HFFc6 (cell line): Measurements from ENCODE around the gene FMNL3. TPM values are rescaled to one million over a fixed set of nuclear protein-coding genes. Genes with fewer than 3 reads are reported as not detected.

Experiments
- DNase-seq: peaks from one replicate; pipeline ENCODE4 v3.0.0-alpha.2; 2018
- H3K27ac Mint-ChIP-seq: 2 replicates; pipeline ENCODE4 v1.8.0; 2020; ENCODE audit warnings: mild to moderate bottlenecking, mixed read lengths
- H3K27me3 Mint-ChIP-seq: 2 replicates; pipeline ENCODE4 v1.8.0; 2021; ENCODE audit warnings: mild to moderate bottlenecking, moderate library complexity, mixed read lengths; ENCODE audit not compliant: insufficient read depth
- H3K36me3 Mint-ChIP-seq: 2 replicates; pipeline ENCODE4 v1.8.0; 2021; ENCODE audit warnings: low read depth, mixed read lengths
- H3K4me1 Mint-ChIP-seq: 2 replicates; pipeline ENCODE4 v1.8.0; 2020; ENCODE audit warnings: low read depth, mixed read lengths
- H3K4me3 Mint-ChIP-seq: 2 replicates; pipeline ENCODE4 v1.8.0; 2020; ENCODE audit warnings: mild to moderate bottlenecking, moderate library complexity, mixed read lengths
- H3K9me3 Mint-ChIP-seq: 2 replicates; pipeline ENCODE4 v1.8.0; 2020; ENCODE audit warnings: mild to moderate bottlenecking, mixed read lengths
- total RNA-seq, 6 experiments: library from RNA; stranded (reverse); fragmentation: NEBNext Ultra II Directional; extraction: Animal tissue kit (Norgen Biotek cat#: 25700); gene quantifications; 2 replicates in 1 of 6; 3 replicates in 5 of 6; pipeline ENCODE4 v1.2.3, GENCODE V29; 2021
- TF ChIP-seq, protein P1 (sequence below): fragments of 200-600 bp; sonication (generic); IDR thresholded peaks from 2 replicates; pipeline ENCODE4 v1.5.0; 2021; ENCODE audit warnings: antibody characterized with exemption, mild to moderate bottlenecking

Gene FMNL3
- total RNA-seq, 6 experiments from 2014 or later = 15.8 to 21.8 (median 19.5) TPM

DNA sequence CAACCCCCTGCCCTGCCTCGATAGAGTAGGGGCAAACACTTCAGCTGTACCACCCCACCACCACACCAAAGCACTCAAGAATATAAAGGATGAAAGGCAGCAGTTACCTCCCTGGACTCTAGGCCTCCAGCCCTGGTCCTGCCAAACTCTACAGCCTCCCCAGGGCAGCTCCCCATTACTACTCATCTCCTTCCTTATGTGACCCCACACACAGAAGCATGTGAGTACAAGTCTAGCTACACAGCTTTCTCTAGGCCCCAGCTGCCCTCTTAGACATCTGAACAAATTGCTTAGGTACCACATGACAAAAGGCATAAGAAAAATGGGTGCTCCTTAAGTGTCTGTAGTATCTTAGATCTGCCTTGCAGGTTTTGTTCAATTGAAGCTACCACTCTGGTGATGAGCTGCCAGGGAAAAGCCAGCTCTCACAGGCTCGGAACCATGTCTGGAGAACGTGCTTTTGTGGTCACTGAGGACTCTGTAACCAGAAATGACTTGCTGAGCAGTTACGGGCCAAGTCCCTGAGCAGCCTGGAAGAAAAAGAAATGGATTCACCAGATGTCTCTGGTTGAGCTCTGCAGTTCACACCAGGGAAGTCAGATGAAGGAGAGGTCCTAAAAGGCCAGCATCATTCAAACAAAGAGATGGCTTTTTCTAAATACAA, 32.8 kb downstream of the FMNL3 start:
- no peaks in the 10 kb centered on the region; the same call in 1 of the 2 replicates for H3K27me3 Mint-ChIP-seq
- peak overlapping the region; percentile 90 for H3K27ac Mint-ChIP-seq
- H3K4me1 Mint-ChIP-seq = peaks cover 71% of the 10 kb centered on the region
- DNase-seq = peak; percentile 12
- H3K36me3 Mint-ChIP-seq = no peaks in the 10 kb centered on the region
- no peaks in the 10 kb centered on the region for H3K9me3 Mint-ChIP-seq
- peak overlapping the region; percentile 75 for H3K4me3 Mint-ChIP-seq
- TF ChIP-seq, protein P1, sequence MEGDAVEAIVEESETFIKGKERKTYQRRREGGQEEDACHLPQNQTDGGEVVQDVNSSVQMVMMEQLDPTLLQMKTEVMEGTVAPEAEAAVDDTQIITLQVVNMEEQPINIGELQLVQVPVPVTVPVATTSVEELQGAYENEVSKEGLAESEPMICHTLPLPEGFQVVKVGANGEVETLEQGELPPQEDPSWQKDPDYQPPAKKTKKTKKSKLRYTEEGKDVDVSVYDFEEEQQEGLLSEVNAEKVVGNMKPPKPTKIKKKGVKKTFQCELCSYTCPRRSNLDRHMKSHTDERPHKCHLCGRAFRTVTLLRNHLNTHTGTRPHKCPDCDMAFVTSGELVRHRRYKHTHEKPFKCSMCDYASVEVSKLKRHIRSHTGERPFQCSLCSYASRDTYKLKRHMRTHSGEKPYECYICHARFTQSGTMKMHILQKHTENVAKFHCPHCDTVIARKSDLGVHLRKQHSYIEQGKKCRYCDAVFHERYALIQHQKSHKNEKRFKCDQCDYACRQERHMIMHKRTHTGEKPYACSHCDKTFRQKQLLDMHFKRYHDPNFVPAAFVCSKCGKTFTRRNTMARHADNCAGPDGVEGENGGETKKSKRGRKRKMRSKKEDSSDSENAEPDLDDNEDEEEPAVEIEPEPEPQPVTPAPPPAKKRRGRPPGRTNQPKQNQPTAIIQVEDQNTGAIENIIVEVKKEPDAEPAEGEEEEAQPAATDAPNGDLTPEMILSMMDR = no peak

GRCh38 chr12:49673446-49674317, 33.5 kb downstream of the FMNL3 start:
- no peaks in the 10 kb centered on the region for H3K36me3 Mint-ChIP-seq
- peak overlapping the region; percentile 75 for H3K4me3 Mint-ChIP-seq
- TF ChIP-seq, protein P1 = peak; percentile 60
- no peaks in the 10 kb centered on the region for H3K9me3 Mint-ChIP-seq
- peaks cover 63% of the 10 kb centered on the region for H3K4me1 Mint-ChIP-seq
- H3K27ac Mint-ChIP-seq = peak overlapping the region; percentile 90
- DNase-seq = peak; percentile 90
- no peaks in the 10 kb centered on the region; the same call in 1 of the 2 replicates for H3K27me3 Mint-ChIP-seq

DNA sequence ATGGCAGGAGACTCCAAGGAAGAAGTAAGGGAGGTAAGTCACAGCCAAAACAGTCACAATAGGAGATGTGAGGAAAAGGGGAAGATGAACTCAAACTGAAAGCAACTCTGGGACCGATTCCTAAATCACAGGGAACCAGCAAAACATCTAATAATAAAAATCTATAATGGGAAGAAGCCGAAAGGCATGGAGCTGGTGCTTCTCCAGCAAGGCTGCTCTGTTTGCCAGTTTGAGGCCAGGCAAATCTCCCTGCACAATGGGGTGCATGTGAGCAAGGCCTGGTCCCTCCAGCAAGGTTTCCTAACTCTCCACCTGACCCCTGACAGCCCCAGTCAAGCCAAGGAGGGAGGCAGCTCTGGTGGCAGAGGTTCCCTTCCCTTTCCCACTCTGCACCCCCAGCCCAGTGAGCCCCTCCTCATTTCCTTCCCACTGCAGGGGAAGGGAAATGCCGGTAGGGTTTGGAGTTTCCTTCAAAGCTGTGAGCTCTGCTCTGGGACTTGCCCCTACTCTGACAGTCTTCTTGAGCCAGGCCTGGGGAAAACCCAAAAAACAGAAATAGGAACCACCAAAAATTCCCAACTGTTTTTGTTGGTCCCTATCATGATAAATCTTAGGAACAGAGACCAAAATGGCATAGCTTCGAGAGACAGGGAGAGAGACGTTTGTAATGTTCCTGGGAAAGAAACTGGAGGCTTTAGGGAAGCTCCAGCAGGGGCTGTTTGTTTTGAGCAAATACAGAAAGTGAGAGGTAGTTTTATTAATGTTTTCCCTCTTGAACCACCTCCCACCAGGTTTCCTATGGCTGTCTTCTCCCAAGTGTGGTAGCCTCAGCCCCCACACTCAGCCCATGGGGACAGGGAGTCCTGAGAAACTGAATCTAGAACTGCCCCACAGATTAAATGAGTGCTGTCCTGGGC, 34.6 kb downstream of the FMNL3 start:
- DNase-seq = no peak
- no peaks in the 10 kb centered on the region for H3K36me3 Mint-ChIP-seq
- peak overlapping the region; percentile 75; the same call in 1 of the 2 replicates for H3K4me3 Mint-ChIP-seq
- peaks cover 70% of the 10 kb centered on the region for H3K4me1 Mint-ChIP-seq
- TF ChIP-seq, protein P1 = no peak
- H3K27me3 Mint-ChIP-seq = peaks cover 2% of the 10 kb centered on the region; the same call in 1 of the 2 replicates
- H3K27ac Mint-ChIP-seq = peak overlapping the region; percentile 90
- H3K9me3 Mint-ChIP-seq = no peaks in the 10 kb centered on the region

DNA sequence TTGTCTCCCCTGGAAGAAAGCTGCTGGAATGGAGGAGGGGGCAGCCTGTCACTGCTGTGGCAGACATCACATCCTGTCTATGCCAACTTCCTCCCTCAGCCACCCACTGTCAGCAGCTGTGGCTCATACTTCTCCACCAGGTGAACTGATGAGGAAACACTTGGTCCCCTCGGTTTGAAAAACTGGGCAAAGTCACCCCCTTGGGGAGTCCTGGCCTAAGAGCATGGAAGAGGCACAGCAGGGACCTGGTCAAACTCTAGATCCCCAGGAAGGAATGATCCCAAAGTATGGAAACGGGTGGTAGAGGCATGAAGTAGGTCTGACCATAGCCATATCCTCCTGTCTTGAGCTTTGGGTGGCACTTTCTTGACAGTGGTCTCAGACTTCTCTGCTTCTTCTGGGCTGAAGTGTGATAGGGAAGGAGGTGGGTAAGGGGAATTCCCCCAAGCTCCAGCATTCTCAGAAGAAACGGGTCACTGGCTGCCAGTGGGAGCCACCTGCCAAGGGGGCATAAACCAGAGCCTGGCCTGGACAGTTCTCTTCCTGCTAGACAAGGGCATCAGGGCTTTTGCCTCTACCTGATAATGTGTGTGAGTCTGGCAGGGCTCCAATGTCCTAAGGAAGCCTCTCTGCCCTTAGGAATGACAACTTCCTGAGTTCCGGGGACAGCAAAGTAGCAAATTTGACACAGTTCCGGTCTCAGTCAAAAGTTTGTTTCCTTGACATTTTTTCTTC, 36.0 kb downstream of the FMNL3 start:
- no peak for DNase-seq
- TF ChIP-seq, protein P1 = no peak
- Mint-ChIP-seq H3K4me3 (no peak overlapping the region), H3K9me3 (no peaks in the 10 kb centered on the region), H3K36me3 (no peaks in the 10 kb centered on the region), H3K4me1 (peaks cover 77% of the 10 kb centered on the region), H3K27ac (no peak overlapping the region), H3K27me3 (peaks cover 2% of the 10 kb centered on the region; the same call in 1 of the 2 replicates)
